Left lobe of liver (tissue), 2 donors: ENCODE measurements around the gene LIPI. TPM values are rescaled to one million over a fixed set of nuclear protein-coding genes. Genes with fewer than 3 reads are reported as not detected.
"Not testable (repeated sequence)": the region's sequence is repeated elsewhere in the genome, so short reads cannot be mapped to it uniquely, and the experiment has no call there.

ENCODE experiments used
- ATAC-seq: fragments of 200-7000 bp; cut with Tn5 transposase; one replicate; pipeline ENCODE4 v1.9.1; 2020; ENCODE audit warnings: mild to moderate bottlenecking, moderate library complexity
- DNase-seq: peaks from one replicate; pipeline ENCODE4 v3.0.0-alpha.2; 2020; ENCODE audit warnings: low spot score
- total RNA-seq: library from RNA; stranded (reverse); gene quantifications from one replicate; pipeline ENCODE4 v1.2.1, GENCODE V29; 2021
- donor health status: DM: no; HTN: no; CAD: no; lungs with moderate emphysema.
- donor health status: DM: no; HTN: yes; CAD: no.

The LIPI gene
- total RNA-seq = not detected

DNA sequence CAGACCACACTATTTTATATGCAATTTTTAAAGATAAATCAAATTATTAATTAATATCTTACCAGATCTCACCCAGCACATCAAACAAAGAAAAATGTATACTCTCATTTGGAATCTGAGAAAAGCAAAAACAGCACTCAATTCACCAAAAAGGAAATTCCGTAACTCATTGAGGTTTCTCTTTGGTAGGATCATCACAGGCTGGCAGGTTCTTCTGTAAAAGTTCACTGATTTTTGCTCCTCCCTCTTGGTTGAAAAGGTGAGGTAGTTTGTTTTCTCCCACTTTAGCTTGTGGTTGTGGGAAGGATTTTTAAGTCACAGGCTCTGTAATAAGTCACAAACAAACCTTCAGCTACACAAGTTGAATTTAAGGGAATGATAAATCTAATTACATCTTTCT is at the start of gene LIPI:
TSS of gene LIPI (minus strand) at position 218 of the 400 bp plus-strand sequence. CDS start at position 108, 110 bp downstream.
- DNase-seq (no peak), ATAC-seq (no peak)

- ATAC-seq (no peak), DNase-seq (no peak)
These were observed 49.5 kb upstream of the LIPI start for GRCh38 chr21:14260174-14260764.

DNA sequence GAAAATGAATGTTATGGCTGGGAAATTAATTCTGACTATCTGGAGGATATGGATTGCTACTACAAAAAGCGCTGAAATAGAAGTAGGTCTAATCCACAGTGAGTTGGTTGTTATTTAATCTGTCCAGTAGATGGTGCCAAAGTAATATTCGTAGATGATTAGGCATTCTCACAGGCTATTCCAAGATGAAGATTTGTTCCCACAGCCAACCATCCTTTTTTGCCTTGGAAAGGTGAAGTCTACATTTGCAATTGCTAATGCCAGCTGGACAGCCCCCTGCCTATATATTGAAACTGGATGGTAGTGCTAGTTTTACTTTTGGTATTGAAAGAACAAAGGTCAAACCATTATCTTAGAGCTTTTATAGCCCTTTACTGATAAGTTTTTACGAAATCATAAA is 49.0 kb upstream of the LIPI start:
- ATAC-seq (peak; percentile 96), DNase-seq (no peak)

- no peak for DNase-seq
- ATAC-seq = no peak
These were observed 40.6 kb upstream of the LIPI start for GRCh38 chr21:14251336-14251735.

DNA sequence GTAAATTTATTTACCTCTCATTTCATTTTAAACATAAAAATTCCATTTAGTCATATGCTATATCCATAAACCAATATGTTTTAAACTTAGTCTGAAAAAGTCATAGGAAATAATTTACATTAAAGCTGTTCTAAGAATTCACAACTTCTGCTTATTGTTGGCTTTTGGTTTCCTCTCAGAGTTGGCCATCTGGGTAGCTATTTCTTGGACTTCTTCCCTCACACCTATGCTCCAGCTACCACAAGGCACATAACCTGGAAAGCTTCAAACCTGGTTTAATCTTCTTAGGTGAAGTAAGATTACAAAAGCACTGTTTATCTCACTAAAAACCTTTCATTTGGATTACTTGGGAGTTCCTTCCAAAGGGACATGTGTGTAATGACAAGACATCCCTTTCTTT is 35.0 kb upstream of the LIPI start:
- ATAC-seq (no peak), DNase-seq (no peak)

GRCh38 chr21:14244911-14245310 is 34.2 kb upstream of the LIPI start:
- DNase-seq (no peak), ATAC-seq (no peak)

GRCh38 chr21:14243874-14244273 is 33.1 kb upstream of the LIPI start:
- DNase-seq (no peak), ATAC-seq (peak; percentile 48)

DNA sequence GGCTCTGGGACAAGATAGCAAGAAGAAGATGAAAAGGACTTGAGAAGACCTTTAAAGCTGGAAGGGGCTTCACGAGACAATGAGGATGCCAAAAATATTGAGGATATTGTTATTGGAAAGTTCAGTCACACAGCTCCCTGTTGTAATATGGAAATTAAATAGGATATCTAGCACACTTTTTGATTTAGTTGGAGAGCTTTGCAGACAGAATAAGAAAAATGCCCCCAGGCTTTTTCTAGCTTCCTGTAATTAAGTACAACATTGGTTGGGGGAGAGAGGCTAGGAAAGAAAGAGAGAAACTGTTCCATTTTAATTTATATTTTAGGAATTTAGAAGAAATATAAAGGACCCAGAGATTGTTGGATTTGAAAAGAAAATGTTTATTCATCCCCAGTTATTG is 32.7 kb upstream of the LIPI start:
- ATAC-seq = no peak
- no peak for DNase-seq

GRCh38 chr21:14241297-14241696 is 30.5 kb upstream of the LIPI start:
- DNase-seq = no peak
- no peak for ATAC-seq

DNA sequence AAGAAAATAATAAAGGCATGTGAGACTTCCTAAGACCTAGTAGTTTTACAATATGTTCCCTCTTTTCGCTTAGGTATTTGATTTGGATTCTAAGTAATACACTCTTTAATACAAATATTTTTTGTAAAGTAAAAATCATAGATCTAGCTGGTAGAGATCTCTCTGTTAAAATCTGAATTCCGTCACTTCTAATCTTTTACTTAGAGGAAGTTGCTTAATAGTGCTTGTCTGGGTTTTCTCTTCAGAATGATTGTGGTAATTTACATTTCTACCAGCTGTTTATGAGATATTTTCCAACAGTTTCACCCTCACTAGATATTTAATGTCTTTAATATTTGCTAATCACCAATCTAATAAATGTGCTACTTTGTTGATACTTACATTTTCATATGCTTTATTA is 28.5 kb upstream of the LIPI start:
- ATAC-seq = no peak
- no peak for DNase-seq

DNA sequence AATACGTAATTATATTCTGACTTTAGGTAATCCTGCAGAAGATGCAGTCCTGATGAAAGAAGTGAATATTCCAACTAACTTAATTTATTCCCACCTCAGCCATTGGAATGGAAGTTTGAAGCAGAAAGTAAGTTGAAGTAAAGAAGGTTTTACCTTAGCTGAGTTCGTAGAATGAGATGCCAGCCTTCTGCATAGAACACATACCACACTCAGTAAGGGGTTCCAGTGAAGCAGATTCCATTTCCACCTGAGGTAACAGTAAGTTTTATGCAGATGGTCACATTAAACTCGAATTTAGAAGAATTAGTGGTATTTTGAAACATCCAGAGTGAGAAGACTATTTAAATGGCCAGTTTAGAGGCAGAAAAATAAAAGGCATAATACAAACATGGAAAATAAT is 25.4 kb upstream of the LIPI start:
- ATAC-seq (no peak), DNase-seq (no peak)

GRCh38 chr21:14235101-14235500 is 24.3 kb upstream of the LIPI start:
- no peak for DNase-seq
- no peak for ATAC-seq

DNA sequence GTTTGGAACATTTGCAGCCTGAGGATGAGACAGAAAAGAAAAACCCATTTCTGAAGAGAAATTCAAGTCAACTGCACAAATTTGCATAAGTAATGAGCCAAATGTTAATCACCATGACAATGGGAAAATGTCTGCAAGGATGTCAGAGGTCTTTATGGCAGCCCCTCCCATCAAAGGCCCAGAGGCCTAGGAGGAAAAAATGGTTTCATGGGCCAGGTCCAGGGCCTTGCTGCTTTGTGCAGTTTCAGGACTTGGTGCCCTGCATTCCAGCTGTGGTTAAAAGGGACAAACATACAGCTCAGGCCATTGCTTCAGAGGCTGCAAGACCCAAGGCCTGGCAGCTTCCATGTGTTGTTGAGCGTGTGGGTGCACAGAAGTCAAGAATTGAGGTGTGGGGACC is 18.6 kb upstream of the LIPI start:
- ATAC-seq = no peak
- DNase-seq = no peak

- ATAC-seq = no peak
These were observed 12.6 kb upstream of the LIPI start for GRCh38 chr21:14223365-14223764.

DNA sequence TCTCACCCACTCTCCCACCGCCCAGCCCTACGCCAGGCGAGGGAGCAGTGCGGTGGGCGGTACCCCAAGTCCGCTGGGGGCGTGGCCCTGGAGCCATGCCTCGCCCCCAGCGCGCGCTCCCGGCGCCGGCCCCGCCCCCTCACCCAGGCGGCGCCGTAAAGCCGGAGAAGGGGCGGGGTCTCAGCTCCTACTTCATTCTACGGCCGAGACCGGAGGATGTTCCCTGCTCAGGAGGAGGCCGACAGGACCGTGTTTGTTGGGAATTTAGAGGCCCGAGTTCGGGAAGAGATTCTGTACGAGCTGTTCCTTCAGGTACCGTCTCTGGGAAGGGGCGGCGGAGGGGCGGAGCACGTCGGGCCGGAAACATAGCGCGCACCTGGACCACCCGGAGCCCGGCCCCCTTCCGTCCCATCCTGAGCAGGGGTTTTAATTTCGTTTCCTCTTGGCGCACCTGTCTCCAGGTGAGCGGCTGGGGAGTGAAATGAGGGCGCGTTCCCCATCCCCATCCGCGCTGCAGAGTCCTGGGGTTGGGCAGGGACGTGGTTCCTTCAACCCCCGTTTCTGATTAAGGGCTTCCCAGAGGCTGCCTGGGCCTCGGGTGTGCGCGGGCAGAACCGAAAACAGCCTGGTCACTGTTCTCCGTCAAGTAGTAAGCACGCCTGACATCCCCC is 5.4 kb upstream of the LIPI start, which contains the start of gene RBM11:
TSS of gene RBM11 (plus strand) at position 187 of the 671 bp plus-strand sequence. CDS start at position 217, 30 bp downstream.
- DNase-seq (peak; percentile 49), ATAC-seq (peak; percentile 74)

More at GRCh38 chr21:14223365-14223764, 12.6 kb upstream of the LIPI start:
- DNase-seq = no peak

DNA sequence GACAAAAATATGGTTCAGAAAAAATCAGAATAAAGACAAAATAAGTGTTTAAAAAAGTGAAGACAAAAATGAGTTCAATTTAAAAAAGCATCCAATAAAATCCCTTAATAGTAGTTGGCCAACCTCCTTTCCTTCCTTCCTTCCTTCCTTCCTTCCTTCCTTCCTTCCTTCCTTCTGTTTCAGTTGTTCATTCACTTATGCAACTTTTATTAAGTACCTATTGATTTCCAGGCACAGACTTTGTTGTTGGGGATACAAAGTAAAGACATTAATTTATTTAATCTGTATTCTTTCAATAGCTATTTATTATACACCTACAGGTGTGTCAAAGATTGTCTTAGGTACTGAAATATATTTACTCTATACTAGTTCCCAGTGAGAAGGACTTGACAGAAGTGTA is 2.4 kb upstream of the LIPI start:
- ATAC-seq = no peak

GRCh38 chr21:14206222-14206621 is 4.5 kb downstream of the LIPI start:
- DNase-seq (no peak), ATAC-seq (no peak)

More for the DNA sequence above, 2.4 kb upstream of the LIPI start:
- DNase-seq = no peak

DNA sequence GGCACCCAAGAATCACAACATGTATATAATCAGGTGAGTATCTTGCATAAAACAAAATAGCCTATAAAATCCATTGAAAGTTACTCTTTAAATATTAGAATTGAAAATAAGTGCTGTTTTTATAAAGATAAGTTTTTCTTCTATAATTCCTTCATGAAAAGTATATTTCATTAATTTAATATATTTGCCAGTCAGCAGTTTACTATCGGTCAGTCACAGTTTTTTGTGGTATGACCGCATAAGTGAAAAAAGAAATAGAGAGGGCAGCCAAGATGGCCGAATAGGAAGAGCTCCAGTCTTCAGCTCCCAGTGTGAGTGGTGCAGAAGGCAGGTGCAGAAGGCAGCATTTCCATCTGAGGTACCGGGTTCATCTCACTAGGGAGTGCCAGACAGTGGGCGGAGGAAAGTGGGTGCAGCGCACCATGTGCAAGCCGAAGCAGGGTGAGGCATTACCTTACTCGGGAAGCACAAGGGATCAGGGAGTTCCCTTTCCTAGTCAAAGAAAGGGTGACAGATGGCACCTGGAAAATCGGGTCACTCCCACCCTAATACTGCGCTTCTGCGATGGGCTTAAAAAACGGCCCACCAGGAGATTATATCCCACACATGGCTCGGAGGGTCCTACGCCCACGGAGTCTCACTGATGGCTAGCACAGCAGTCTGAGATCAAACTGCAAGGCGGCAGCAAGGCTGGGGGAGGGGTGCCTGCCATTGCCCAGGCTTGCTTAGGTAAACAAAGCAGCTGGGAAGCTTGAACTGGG is 44.1 kb downstream of the LIPI start:
- not testable (repeated sequence) for ATAC-seq, DNase-seq

DNA sequence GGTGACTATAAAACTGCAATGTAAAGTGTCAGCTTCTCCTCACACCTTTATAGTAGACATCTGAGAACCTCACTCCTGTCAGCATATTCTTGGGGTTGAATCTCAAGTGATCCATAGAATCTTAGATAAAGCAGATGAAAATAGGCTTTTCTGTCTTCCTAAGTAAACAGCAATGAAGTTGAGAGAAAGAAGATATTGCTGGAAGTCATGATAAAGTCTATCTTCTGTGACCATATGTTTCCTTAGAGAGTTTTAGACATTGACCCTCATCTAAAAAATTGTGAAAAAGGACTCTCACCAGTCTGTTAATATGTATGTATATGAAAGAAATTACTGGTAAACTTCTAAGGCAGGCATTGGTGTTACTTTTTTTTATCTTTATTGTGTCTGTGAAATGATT is 66.8 kb downstream of the LIPI start:
- no peak for ATAC-seq
- no peak for DNase-seq

GRCh38 chr21:14124266-14124665 is 86.5 kb downstream of the LIPI start:
- DNase-seq = no peak
- ATAC-seq = no peak

DNA sequence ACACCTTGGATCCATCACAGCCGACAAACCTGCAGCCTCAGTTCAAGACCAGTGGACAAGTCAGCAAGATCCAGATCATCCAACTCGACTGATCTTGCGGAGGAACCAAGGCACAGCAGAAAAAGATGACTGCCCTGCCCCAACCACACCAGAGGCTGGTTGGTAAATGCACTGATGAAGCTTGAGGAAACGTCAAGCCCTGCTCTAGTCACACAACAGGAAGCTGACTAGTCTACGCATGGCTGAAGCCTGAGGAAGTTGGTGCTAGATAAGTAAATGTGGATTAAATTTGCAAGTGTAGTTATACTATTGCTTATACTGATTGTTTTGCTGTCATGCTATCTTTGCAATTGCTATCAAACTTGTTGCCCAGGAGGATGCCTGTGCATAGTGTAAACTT is 89.0 kb downstream of the LIPI start:
- no peak for DNase-seq
- no peak for ATAC-seq
